ENCODE results near the gene DIAPH2.

DIAPH2 gene

GRCh38 chrX:96906741-96907140, 222.1 kb downstream of the DIAPH2 start (continued):
- TF ChIP-seq ZNF248 (tag by site-specific recombination; IDR thresholded peaks at IDR 0.05) = no peak
- no peak for TF ChIP-seq ZNF121 (tag by site-specific recombination; IDR thresholded peaks at IDR 0.05)
- TF ChIP-seq ZNF596 (tag by site-specific recombination; IDR thresholded peaks at IDR 0.05) = no peak
- TF ChIP-seq ZNF211 (tag by site-specific recombination; IDR thresholded peaks at IDR 0.05; ENCODE audit: low read depth) = no peak
- TF ChIP-seq ZNF140 (tag by site-specific recombination; IDR thresholded peaks at IDR 0.05) = no peak
- TF ChIP-seq ZSCAN16 (tag by site-specific recombination; IDR thresholded peaks at IDR 0.05) = no peak
- no peak for TF ChIP-seq SETDB1 (IDR thresholded peaks at IDR 0.05; ENCODE audit: insufficient read length, low read length)

GRCh38 chrX:96907516-96908272, 223.1 kb downstream of the DIAPH2 start:
- no peak for TF ChIP-seq ZNF596 (tag by site-specific recombination; IDR thresholded peaks at IDR 0.05)
- no peak for TF ChIP-seq GLIS2 (tag by site-specific recombination; IDR thresholded peaks at IDR 0.05)
- no peak for TF ChIP-seq ZNF645 (tag by site-specific recombination; IDR thresholded peaks at IDR 0.05)
- no peak for TF ChIP-seq ZBTB1 (tag by site-specific recombination; IDR thresholded peaks at IDR 0.05)
- no peak for TF ChIP-seq ZBTB6 (tag by site-specific recombination; IDR thresholded peaks at IDR 0.05)
- TF ChIP-seq ZNF121 (tag by site-specific recombination; IDR thresholded peaks at IDR 0.05) = no peak
- TF ChIP-seq YY1 (tag by site-specific recombination; IDR thresholded peaks at IDR 0.05) = no peak
- no peak for TF ChIP-seq KLF8 (tag by site-specific recombination; IDR thresholded peaks at IDR 0.05)
- no peak for TF ChIP-seq TCF7L2 (IDR thresholded peaks at IDR 0.05; ENCODE audit: borderline replicate concordance, low read depth, low read length)
- no peak for TF ChIP-seq ZNF10 (tag by site-specific recombination; IDR thresholded peaks at IDR 0.05)
- TF ChIP-seq MEIS1 (CRISPR knock-in tag; IDR thresholded peaks at IDR 0.05; ENCODE audit: borderline replicate concordance) = no peak
- TF ChIP-seq KLF16 (tag by site-specific recombination; IDR thresholded peaks at IDR 0.05) = no peak
- Histone ChIP-seq H3K4me3 (ENCODE audit: low read depth, low read length) (no peak overlapping the region), H3K27ac (ENCODE audit: extremely low read depth, low read depth, low read length) (no peak overlapping the region), H3K9me3 (ENCODE audit: control insufficient read depth, insufficient read depth, low read depth, low read length) (no peaks in the 10 kb centered on the region), H3K36me3 (ENCODE audit: control insufficient read depth in 2 of 2, insufficient read depth in 1 of 2, low read length in 2 of 2) (no peaks in the 10 kb centered on the region), H3K4me1 (ENCODE audit: control insufficient read depth, insufficient read depth, low read length) (no peaks in the 10 kb centered on the region)
- CTCF ChIA-PET = interaction anchor here (0.7 to 1.1 kb wide), 2 partner anchors 7 to 41 kb away, joined by 3 to 5 read pairs; no protein-coding TSS in a partner anchor
- POLR2A ChIA-PET = no interaction called here

- Histone ChIP-seq H3K4me1 (ENCODE audit: control insufficient read depth, insufficient read depth, low read length) (no peaks in the 10 kb centered on the region), H3K36me3 (ENCODE audit: control insufficient read depth in 2 of 2, insufficient read depth in 1 of 2, low read length in 2 of 2) (peaks cover 0 to 3% of the 10 kb centered on the region in 2 experiments; a peak in 1 of 3 replicates), H3K27ac (ENCODE audit: extremely low read depth, low read depth, low read length) (no peak overlapping the region), H3K9me3 (ENCODE audit: control insufficient read depth, insufficient read depth, low read depth, low read length) (no peaks in the 10 kb centered on the region), H3K4me3 (ENCODE audit: low read depth, low read length) (no peak overlapping the region)
- ChIA-PET CTCF (no interaction called here), POLR2A (no interaction called here)
- no peak for TF ChIP-seq ZNF433 (tag by site-specific recombination; IDR thresholded peaks at IDR 0.05; ENCODE audit: low read depth)
- TF ChIP-seq ZNF660 (tag by site-specific recombination; IDR thresholded peaks at IDR 0.05) = no peak
- TF ChIP-seq ZNF510 (tag by site-specific recombination; IDR thresholded peaks at IDR 0.05; ENCODE audit: insufficient replicate concordance) = no peak
- no peak for TF ChIP-seq MYNN (tag by site-specific recombination; IDR thresholded peaks at IDR 0.05; ENCODE audit: borderline replicate concordance)
- no peak for TF ChIP-seq OSR2 (tag by site-specific recombination; IDR thresholded peaks at IDR 0.05)
- no peak for TF ChIP-seq GLI4 (tag by site-specific recombination; IDR thresholded peaks at IDR 0.05)
- no peak for TF ChIP-seq ZBTB20 (tag by site-specific recombination; IDR thresholded peaks at IDR 0.05)
- TF ChIP-seq ZNF488 (tag by site-specific recombination; IDR thresholded peaks at IDR 0.05) = no peak
- TF ChIP-seq ZNF302 (tag by site-specific recombination; IDR thresholded peaks at IDR 0.05; ENCODE audit: low read depth) = no peak
- no peak for TF ChIP-seq ZNF677 (tag by site-specific recombination; IDR thresholded peaks at IDR 0.05)
- TF ChIP-seq MEIS1 (CRISPR knock-in tag; IDR thresholded peaks at IDR 0.05; ENCODE audit: borderline replicate concordance) = no peak
- no peak for TF ChIP-seq ZNF112 (tag by site-specific recombination; IDR thresholded peaks at IDR 0.05)
- no peak for TF ChIP-seq ZNF560 (tag by site-specific recombination; IDR thresholded peaks at IDR 0.05; ENCODE audit: borderline replicate concordance)
- TF ChIP-seq PRDM6 (tag by site-specific recombination; IDR thresholded peaks at IDR 0.05) = no peak
- TF ChIP-seq GLI2 (tag by site-specific recombination; IDR thresholded peaks at IDR 0.05; ENCODE audit: borderline replicate concordance, low read depth) = no peak
Observed at GRCh38 chrX:96909291-96909690, 224.6 kb downstream of the DIAPH2 start.

Data from HEK293 (cell line).